Osteoblast (primary cell): ENCODE results near the gene TENM4. TPM values are rescaled to one million over a fixed set of nuclear protein-coding genes. Genes with fewer than 3 reads are reported as not detected.
A peak's percentile ranks its signal among the peaks of the same experiment; 100 is the strongest.

Source experiments
- DNase-seq: peaks from one replicate; pipeline ENCODE4 v3.0.0; 2011; ENCODE audit warnings: low spot score, mixed read lengths; ENCODE audit not compliant: insufficient read length; ENCODE audit errors: missing footprints
- H2AFZ ChIP-seq: 2 replicates; pipeline ENCODE4 v1.6.0; 2011; ENCODE audit warnings: mild to moderate bottlenecking, low read length
- H3K27ac ChIP-seq: 2 replicates; pipeline ENCODE4 v1.5.1; 2011; ENCODE audit warnings: mild to moderate bottlenecking, low read depth, low read length, moderate library complexity
- H3K27me3 ChIP-seq: 2 replicates; pipeline ENCODE4 v1.6.0; 2012; ENCODE audit warnings: mild to moderate bottlenecking, control low read depth, inconsistent platforms, low read length, moderate library complexity; ENCODE audit not compliant: insufficient read depth
- H3K36me3 ChIP-seq: 2 replicates; pipeline ENCODE4 v1.5.1; 2011; ENCODE audit warnings: mild to moderate bottlenecking, low read length, control low read depth, moderate library complexity; ENCODE audit not compliant: insufficient read depth
- H3K4me1 ChIP-seq: 2 replicates; pipeline ENCODE4 v1.5.1; 2011; ENCODE audit warnings: mild to moderate bottlenecking, low read length, control low read depth, moderate library complexity; ENCODE audit not compliant: insufficient read depth
- H3K4me2 ChIP-seq: 2 replicates; pipeline ENCODE4 v1.6.0; 2011; ENCODE audit warnings: mild to moderate bottlenecking, low read length; ENCODE audit not compliant: insufficient read depth
- H3K4me3 ChIP-seq: fragments of 200-600 bp; sonication (generic); 3 replicates; pipeline ENCODE4 v1.5.1; 2012; ENCODE audit warnings: mild to moderate bottlenecking, low read length, inconsistent platforms; ENCODE audit not compliant: insufficient read depth
- H3K79me2 ChIP-seq: 2 replicates; pipeline ENCODE4 v1.6.0; 2012; ENCODE audit warnings: mild to moderate bottlenecking, low read length, control low read depth, inconsistent platforms; ENCODE audit not compliant: insufficient read depth
- H3K9me3 ChIP-seq: 2 replicates; pipeline ENCODE4 v1.5.1; 2011; ENCODE audit warnings: low read depth, low read length, control low read depth
- H4K20me1 ChIP-seq: 2 replicates; pipeline ENCODE4 v1.6.0; 2012; ENCODE audit warnings: mild to moderate bottlenecking, low read length, control low read depth; ENCODE audit not compliant: insufficient read depth
- CTCF ChIP-seq: IDR thresholded peaks from 2 replicates; pipeline ENCODE4 v1.5.1; 2011; ENCODE audit warnings: mild to moderate bottlenecking, low read depth, low read length, moderate library complexity; ENCODE audit errors: extremely low read depth
- total RNA-seq: library from RNA; depleted of rRNA; stranded (reverse); fragments of >200 nt; gene quantifications from 2 replicates; pipeline ENCODE4 v1.2.3, GENCODE V29; 2012

TENM4 gene
- total RNA-seq, 1 donor: 63.3 TPM

- peak overlapping the region; percentile 50 for H2AFZ ChIP-seq
These were observed 505.3 kb downstream of the TENM4 start for GRCh38 chr11:78935398-78936068.

GRCh38 chr11:78933350-78933749 is 507.5 kb downstream of the TENM4 start:
- Histone ChIP-seq H3K27ac (no peak overlapping the region), H4K20me1 (no peaks in the 10 kb centered on the region), H3K9me3 (no peaks in the 10 kb centered on the region), H3K79me2 (no peaks in the 10 kb centered on the region), H3K4me1 (no peaks in the 10 kb centered on the region), H3K4me3 (no peak overlapping the region), H3K27me3 (no peaks in the 10 kb centered on the region), H3K36me3 (no peaks in the 10 kb centered on the region), H3K4me2 (no peak overlapping the region), H2AFZ (no peak overlapping the region)
- DNase-seq: no peak
- no peak for TF ChIP-seq CTCF

More at GRCh38 chr11:78935398-78936068, 505.3 kb downstream of the TENM4 start:
- Histone ChIP-seq H3K9me3 (no peaks in the 10 kb centered on the region), H4K20me1 (no peaks in the 10 kb centered on the region), H3K27me3 (no peaks in the 10 kb centered on the region), H3K79me2 (no peaks in the 10 kb centered on the region), H3K4me3 (no peak overlapping the region), H3K36me3 (no peaks in the 10 kb centered on the region), H3K4me1 (no peaks in the 10 kb centered on the region), H3K4me2 (peak overlapping the region; percentile 7), H3K27ac (no peak overlapping the region)
- no peak for DNase-seq
- TF ChIP-seq CTCF: no peak

- no peaks in the 10 kb centered on the region for H3K79me2 ChIP-seq
- no peak for TF ChIP-seq CTCF
- no peak overlapping the region for H3K4me3 ChIP-seq
- no peak overlapping the region for H2AFZ ChIP-seq
- no peak for DNase-seq
- no peaks in the 10 kb centered on the region for H3K27me3 ChIP-seq
- H3K9me3 ChIP-seq: no peaks in the 10 kb centered on the region
- no peaks in the 10 kb centered on the region for H3K4me1 ChIP-seq
- no peak overlapping the region for H3K4me2 ChIP-seq
- H4K20me1 ChIP-seq: no peaks in the 10 kb centered on the region
- H3K27ac ChIP-seq: no peak overlapping the region
- H3K36me3 ChIP-seq: no peaks in the 10 kb centered on the region
These were observed 508.1 kb downstream of the TENM4 start for GRCh38 chr11:78932757-78933156.

GRCh38 chr11:78931891-78932290 is 508.9 kb downstream of the TENM4 start:
- H3K27me3 ChIP-seq: no peaks in the 10 kb centered on the region
- no peak overlapping the region for H3K4me3 ChIP-seq
- no peak overlapping the region for H3K4me2 ChIP-seq
- TF ChIP-seq CTCF: no peak
- no peaks in the 10 kb centered on the region for H3K9me3 ChIP-seq
- no peaks in the 10 kb centered on the region for H3K36me3 ChIP-seq
- no peak for DNase-seq
- no peak overlapping the region for H3K27ac ChIP-seq
- H2AFZ ChIP-seq: no peak overlapping the region
- no peaks in the 10 kb centered on the region for H4K20me1 ChIP-seq
- H3K79me2 ChIP-seq: no peaks in the 10 kb centered on the region
- H3K4me1 ChIP-seq: no peaks in the 10 kb centered on the region
